Ureter (tissue), 1 donor: Measurements from ENCODE around the gene PRPSAP2. TPM values are rescaled to one million over a fixed set of nuclear protein-coding genes. Genes with fewer than 3 reads are reported as not detected.
"Not testable (repeated sequence)": the region's sequence is repeated elsewhere in the genome, so short reads cannot be mapped to it uniquely, and the experiment has no call there.

Experiments used
- DNase-seq: peaks from one replicate; pipeline ENCODE4 v3.0.0-alpha.2; 2020; ENCODE audit warnings: low spot score
- total RNA-seq: library from RNA; stranded (reverse); gene quantifications from one replicate; pipeline ENCODE4 v1.2.4, GENCODE V29; 2023
- donor health status: DM: yes; HTN: yes; CAD: no.

PRPSAP2 gene
- total RNA-seq, 1 donor from 2014 or later, result 40.7 TPM

DNA sequence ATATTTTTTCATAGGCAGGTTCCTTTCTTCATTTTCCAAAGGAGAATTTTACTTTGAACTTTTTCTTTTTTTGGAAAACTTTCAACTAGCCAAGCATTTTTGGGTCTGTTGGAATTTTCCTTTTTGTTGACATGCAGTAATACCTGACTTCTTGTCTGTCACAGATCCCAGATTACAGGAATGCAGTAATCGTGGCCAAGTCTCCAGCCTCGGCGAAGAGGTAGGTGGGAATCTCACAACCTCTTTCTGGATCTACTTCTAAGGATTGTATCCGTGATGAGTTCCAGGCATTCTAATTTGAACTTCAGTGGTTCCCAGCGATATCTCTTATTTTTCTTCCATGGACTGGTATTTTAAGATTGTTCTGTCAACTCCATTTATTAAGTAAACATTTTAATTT, 31.7 kb downstream of the PRPSAP2 start:
- no peak for DNase-seq

DNA sequence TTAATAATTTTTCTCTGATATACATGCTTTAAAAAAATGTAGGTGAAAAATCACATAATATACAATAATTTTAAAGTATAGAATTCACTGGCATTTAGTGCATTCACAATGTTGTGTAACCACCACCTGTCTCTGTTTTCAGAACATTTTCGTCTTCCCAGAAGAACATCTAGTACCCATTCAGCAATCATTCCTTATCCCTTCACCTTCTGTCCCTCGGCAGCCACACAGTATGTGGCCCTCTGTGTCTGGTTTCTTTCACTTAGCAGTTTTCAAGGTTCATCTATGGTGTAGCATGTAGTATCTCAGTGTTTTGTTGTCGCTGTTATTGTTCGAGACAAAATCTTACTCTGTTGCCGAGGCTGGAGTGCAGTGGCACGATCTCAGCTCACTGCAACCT, 33.6 kb downstream of the PRPSAP2 start:
- DNase-seq, result no peak

DNA sequence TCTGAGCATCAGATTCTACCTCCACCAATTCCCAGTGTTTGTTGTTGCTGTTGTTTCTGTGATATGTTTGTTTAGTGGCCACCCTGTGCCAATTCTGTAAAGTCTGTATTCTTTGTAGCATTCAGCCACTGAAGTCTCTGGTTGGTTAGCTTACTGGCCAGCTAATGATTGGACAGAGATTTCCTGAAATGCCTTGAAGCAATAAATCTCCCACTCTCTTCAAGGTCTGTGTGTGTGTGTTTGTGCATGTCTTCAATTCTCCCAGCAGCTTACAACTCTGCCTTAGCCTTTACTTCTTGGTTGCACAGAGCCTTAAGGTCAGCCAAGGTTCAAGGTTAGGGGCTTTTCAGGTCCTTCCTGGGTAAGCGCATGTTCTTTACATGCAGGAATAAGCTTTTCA, 38.2 kb downstream of the PRPSAP2 start:
- DNase-seq, result no peak

DNA sequence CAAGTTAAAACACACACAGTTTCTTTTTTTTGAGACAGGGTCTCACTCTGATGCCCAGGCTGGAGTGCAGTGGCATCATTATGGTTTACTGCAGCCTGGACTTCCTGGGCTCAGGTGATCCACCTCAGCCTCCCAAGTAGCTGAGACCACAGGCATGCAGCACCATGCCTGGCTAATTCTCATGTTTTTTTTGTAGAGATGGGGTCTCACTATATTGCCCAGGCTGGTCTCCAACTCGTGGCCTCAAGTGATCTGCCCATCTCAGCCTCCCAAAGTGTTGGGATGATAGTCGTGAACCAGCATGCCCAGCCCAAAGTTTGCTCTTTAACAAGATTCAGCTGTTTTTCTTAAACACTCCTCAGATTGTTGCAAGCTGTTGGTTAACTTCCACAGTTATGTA, 39.0 kb downstream of the PRPSAP2 start:
- DNase-seq, result no peak

DNA sequence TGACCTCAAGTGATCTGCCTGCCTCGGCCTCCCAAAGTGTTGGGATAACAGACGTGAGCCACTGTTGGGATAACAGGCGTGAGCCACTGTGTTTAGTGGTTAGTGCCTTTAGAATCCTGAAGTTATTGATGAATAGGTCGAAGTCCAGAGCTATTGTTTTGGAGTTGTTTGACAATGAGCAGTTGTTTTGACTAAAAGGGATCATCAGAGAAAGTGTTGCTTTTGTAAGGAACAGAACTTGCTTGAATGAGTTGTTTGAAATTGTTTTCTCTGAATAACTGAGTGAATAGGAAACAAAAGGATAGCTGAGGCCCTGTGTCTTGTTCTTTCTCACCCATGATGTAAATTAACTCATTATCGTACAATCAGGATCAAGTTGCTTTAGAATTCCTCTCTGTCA, 46.6 kb downstream of the PRPSAP2 start:
- DNase-seq, result no peak

DNA sequence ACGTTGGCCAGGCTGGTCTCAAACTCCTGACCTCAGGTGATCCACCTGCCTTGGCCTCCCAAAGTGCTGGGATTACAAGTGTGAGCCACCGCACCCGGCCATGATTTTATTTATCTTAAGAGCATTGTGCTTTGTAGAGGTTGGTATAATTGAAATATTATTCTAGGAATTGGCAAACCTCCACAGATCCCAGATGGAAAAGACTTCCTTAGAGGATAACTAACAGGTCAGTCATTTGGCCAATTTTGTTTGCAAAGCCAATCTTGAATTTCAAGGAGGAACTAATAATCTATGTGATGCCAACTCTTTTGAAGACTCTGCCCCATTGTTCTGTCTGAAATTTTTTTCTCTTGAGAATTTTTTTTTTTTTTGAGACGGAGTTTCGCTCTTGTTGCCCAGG, 47.3 kb downstream of the PRPSAP2 start:
- no peak for DNase-seq

DNA sequence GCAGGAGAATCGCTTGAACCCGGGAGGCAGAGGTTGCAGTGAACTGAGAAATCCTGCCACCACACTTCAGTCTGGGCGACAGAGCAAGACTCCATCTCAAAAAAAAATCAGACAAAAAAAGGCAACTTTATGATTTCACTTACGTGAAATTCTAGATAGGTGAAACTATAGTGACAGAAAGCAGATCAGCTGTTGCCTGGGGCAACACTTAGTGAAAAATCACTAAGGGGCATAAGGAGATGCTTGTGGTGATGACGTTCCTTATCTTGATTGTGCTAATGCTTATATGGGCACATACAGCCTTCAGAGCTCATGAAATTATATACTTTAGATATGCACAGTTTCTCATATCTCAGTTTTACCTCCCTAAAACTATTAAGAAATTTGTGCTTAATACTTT, 52.4 kb downstream of the PRPSAP2 start:
- DNase-seq, result no peak

DNA sequence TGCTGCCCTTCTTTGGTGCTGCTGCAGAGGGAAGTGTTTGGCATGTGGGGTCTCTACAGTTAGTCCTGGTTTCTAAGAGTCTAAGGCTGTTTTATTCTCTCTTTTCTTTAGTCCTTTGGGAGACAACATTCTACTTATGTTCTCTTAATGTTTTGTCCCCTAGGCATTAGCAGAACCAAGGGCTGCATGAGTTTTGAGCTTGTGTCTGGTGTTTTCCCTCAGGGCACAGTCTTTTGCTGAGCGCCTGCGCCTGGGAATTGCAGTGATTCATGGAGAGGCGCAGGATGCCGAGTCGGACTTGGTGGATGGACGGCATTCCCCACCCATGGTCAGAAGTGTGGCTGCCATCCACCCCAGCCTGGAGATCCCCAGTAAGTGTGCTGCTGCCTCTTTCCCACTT, 53.0 kb downstream of the PRPSAP2 start:
- no peak for DNase-seq

DNA sequence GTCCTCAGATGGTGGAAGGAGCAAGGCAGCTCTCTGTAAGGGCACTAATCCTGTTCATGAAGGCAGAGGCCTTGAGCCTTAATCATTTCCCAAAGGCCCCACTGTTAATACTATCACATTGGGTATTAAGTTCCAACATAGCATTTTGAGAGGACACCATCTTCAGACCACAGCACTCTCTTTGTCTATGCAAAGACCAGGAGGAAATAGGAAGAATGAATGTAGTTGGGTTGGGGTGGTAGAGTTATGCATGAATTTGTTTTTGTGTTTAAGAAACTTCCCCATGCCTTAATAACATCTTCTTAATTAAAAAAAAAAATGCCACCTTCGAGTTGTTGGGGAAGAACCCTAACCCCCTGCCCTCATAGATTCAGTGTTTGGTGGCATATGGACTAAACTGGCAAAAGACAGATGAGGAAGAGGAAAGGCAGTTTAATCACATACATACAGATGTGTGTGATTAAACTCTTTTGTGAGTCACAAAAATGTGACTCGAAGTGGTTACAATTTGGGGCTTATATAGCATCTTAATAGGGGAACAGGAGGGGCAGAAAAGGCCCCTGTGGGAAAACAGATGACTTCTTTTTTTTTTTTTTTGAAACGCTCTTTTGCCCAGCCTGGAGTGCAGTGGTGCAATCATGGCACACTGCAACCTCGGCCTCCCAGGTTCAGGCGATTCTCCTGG, 59.0 kb downstream of the PRPSAP2 start:
- DNase-seq, result no peak

DNA sequence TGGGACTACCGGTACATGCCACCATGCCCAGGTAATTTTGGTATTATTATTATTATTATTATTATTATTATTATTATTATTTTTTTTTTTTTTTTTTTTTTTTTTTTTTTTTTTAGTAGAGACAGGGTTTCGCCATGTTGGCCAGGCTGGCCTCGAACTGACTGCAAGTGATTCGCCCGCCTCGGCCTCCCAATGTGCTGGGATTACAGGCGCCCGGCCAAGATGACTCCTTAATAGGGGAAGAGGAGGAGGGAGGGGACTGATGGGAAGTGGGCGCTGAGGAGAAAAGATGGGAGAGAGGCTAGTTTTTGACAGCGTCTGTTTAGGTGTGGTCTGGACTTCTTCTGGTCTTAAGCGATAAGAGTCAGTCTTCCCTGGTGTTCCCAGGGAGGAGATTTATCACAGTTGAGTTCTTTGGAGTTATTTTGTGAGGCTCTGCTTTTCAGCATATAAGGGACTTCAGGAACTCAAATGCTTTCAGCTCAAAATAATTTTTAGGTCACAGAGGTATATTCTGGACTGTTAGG, 59.6 kb downstream of the PRPSAP2 start:
- no peak for DNase-seq

DNA sequence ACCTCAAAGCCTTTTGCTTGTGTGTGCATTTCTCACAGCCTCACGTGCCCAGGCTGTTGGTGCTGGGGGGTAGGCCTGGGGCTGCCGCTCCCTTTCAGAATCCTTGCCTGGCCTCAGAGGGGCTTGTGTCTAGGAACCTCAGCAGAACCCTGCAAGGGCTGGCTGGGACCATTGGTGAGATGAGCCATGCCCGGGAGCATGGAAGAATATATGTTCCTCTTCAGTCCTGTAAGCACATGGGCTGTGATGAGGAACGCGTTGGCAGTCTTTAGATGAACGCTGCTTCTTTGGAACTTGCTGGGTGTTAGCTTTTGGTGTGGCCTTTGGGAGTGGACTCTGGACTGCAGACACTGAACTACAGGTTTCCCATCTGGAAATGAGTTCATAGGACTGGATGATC, 62.0 kb downstream of the PRPSAP2 start:
- no peak for DNase-seq

DNA sequence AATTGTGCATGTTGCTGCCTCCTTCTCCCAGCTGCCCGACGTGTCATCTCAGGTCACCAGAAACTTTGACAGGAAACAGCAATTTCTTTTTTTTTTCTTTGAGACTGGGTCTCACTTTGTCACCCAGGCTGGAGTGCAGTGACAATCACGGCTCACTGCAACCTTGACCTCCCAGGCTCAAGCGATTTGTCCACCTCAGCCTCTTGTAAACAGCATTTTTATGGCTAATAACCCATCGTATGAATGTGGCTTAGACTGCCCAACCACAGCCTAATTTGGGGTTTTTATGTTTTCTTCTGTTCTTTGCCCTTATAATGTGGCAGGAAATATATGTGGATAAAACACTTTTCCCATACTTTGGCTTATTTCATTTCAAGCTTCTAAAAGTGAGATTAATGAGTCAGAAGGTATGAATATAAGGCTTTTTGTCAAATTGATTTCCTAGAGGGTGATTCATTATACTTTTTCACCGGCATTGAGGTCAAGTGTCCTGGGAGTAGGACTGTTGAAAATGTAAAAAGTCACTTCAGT, 63.0 kb downstream of the PRPSAP2 start:
- no peak for DNase-seq

DNA sequence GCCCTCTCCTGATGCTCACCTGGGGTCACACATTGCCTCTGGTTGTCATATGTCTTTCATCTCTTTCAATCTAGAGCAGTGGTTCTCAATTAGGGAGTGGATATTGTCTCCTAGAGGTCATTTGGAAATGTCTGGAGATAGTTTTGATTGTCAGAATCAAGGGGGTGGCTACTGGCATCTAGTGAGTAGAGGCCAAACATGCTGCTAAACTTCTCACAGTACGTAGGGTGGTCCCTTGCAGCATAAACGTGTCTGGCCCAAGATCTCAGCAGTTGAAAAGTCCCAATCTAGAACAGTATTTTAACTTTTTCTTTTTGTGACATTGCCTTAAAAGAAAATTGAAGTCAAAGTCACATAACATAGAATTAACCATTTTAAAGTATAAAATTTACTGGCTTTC, 63.6 kb downstream of the PRPSAP2 start:
- DNase-seq, result no peak

DNA sequence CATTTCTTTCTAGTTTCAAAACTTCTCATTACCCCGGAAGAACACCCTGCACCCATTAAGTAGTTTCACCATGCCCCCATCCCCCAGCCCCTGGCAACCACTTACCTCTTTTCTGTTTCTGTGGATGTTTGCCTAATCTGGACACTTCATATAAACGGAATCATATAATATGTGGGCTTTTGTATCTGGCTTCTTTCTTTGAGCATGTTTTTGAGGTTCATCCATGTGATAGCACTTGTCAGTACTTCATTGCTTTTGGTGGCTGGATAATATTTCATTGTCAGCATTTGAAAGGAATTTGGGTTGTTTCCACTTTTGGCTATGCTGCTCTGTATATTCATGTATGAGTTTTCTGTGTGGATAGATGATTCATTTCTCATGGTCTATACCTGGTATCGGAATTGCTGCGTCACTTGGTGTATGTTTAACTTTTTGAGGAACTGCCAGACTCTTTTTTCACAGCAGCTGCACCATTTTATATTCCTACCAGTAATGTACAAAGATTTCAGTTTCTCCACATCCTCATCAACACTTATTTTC, 64.1 kb downstream of the PRPSAP2 start:
- DNase-seq, result no peak

DNA sequence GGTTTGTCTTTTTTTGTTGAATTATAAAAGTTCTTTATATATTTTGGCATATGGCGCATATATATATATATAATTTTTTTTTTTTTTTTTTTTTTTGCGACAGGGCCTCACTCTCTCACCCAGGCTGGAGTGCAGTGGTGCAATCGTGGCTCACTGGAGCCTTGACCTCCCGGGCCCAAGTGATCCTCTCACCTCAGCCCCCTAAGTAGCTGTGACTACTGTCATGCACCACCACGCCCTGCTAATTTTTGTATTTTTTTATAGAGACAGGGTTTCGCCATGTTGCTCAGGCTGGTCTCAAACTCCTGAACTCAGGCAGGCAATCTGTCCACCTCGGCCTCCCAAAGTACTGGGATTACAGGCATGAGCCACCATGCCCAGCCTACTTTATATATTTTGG, 64.7 kb downstream of the PRPSAP2 start:
- not testable (repeated sequence) for DNase-seq

DNA sequence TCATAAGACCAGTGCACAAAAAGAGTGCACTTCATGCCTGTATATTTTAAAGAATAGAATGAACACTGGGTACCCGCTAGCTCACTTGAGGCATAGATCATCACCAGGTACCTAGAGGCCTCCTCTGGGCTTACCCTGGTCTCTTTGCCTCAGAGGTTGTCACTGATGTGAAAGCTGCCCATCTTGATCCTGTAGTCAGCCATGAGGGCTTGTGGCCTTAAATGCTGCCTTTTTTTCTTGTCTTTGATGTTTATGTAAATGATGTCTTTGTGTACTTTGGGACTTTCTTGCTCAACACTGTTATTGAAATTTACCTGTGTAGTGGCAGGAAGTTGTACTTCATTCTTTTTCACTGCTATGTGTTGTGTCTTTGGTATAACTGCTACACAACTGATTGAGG, 67.3 kb downstream of the PRPSAP2 start:
- DNase-seq, result no peak

DNA sequence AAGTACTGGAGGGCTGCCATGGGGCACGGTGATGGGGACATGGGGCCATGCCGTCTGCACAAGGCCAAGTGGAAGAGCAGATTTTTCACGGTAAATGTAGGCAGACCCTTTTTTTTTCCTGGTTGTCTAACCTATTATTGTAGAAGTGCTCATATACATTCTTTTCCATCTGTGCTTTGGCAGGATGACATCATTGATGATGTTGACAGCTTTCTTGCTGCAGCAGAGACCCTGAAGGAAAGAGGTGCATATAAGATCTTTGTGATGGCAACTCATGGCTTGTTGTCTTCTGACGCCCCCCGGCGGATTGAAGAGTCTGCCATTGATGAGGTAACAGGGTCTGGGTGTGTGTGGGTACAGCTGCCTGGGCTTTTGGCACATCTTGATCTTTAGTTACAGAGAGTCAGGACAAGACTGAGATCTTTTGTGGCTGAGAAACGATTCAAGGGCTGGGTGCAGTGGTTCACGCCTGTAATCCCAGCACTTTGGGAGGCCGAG, 70.7 kb downstream of the PRPSAP2 start:
- no peak for DNase-seq

DNA sequence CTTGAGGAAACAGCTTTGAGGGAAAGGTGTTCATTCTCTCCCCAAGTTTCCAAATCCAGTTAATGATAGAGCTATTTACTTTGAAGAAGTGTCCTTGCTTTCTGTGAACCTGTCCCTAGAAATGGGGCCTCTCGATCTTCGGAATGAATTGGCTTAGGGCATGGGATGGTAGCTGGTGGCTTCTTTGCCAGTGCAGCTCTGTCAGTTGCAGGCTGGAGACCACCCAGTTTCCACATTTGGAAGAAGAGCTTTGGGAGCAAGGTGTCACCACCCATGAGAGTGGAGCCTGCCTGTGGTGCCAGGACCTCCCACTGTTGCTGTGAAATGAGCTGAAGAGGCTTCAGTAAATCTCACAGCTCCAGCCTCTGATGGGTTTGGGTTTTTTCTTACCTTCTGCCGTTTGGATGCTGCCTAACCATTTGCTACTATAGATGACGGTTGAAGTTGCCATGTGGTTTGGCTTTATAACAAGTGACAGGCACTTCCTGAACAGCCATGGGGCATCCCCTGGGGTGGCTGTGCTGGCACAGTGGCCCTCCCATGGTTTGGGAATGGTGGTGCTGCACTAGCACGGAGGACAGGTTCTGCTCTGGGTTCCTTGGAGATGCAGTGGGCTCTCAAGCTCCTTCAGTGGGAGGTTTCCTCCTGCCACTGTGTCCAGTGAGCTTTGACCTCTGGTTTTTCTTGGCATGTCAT, 74.6 kb downstream of the PRPSAP2 start:
- no peak for DNase-seq

DNA sequence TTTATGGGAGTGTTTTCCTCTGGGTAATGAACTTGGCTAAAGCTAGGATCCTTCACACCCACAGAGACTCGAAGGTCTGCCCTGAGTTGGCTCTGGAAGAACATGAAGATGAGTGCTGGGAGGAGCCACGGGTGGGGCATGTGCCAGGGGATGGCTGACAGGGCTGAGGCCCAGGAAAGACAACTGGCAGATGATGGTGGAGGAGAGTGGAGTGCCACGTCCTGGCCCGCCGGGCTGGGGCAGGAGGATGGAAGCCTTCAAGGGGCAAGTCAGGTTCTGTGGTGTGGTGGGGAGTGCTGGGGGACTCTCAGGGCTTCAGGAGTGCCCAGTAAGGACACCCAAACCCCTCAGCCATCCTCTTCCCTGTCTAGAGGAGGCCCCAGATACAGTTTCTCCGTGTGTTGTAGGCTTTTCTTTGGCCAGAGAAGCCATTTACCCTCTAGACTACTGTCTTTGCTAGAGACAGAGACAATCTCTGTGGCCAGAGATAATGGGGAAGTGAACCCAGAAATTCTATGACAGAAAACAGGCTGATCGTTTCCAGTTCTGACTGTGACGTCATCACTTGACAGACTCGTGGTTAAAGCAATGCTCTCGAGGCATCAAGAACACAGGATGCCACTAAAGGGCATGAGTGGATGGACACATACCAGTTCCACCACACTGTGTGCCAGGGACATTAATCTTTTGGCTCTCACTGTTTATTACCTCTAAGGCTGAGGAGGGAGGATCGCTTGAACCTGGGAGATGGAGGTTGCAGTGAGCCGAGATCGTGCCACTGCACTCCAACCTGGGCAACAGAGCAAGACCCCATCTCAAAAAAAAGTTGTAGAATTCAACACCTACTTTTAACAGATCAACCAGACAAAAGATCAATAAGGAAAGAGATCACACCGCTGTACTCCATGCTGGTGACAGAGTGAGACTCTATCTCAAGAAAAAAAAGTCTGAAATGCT, 75.4 kb downstream of the PRPSAP2 start:
- no peak for DNase-seq

DNA sequence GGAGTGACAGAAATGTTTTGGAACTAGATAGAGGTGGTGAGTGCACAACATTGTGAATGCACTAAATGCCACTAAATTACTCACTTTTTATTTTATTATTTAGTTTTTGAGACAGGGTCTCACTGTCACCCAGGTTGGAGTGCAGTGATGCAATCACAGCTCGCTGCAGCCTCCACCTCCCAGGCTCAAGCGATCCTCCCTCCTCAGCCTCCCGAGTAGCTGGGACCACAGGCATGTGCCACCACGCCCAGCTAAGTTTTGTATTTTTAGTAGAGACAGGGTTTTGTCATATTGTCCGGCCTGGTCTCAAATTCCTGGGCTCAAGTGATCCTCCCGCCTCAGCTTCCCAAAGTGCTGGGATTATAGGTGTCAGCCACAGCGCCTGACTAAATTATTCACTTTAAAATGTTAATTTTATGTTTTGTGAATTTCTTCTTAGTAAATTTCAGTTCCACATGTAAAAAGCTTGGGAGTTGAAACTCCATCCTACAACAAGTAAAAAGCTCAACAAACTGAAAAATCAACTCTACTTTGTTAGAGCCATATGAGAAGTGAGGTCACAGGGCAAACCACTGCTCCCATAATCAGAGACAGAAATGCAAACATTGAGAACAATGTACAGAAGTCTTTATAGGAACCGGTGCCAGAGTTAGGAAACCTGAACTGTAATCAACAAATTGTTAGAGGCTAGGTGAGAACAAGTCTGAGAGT, 80.2 kb downstream of the PRPSAP2 start:
- DNase-seq, result no peak

DNA sequence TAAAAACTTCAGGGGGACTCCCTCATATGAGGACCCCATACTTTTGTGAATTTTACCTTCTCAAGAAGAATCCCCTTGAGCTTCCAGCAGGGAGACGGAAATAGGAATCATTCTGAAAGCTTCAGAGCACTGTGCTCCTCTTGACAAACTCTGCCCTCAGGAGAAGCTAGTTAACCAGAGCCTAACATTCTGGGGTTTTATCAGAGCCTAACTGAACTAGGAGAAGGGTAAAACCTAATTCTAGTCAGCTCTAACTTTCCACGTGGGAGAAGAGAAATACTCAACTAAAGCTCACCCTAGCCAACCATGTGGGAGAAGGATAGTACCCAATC, 80.7 kb downstream of the PRPSAP2 start:
- no peak for DNase-seq
